ENCODE results near the gene NOD2.

NOD2 gene

GRCh38 chr16:50743581-50744225 lies 50.3 kb downstream of the NOD2 start:
- DNase-seq, result no peak

- DNase-seq, result no peak
Observed at GRCh38 chr16:50744881-50745280, 51.5 kb downstream of the NOD2 start.

GRCh38 chr16:50745940-50746339 lies 52.5 kb downstream of the NOD2 start:
- DNase-seq, result no peak

- peak in 1 of 14 donors; percentile 2 for DNase-seq
Observed at GRCh38 chr16:50747207-50747956, 54.0 kb downstream of the NOD2 start.

- DNase-seq, result no peak
Observed at GRCh38 chr16:50751528-50751927, 58.1 kb downstream of the NOD2 start.

- DNase-seq, result no peak
Observed at GRCh38 chr16:50752471-50753235, 59.2 kb downstream of the NOD2 start.

GRCh38 chr16:50756473-50756872 lies 63.1 kb downstream of the NOD2 start:
- no peak for DNase-seq

- DNase-seq, result no peak
Observed at GRCh38 chr16:50761267-50761666, 67.9 kb downstream of the NOD2 start.

GRCh38 chr16:50762241-50762640 lies 68.8 kb downstream of the NOD2 start:
- no peak for DNase-seq

- no peak for DNase-seq
Observed at GRCh38 chr16:50763211-50763610, 69.8 kb downstream of the NOD2 start.

- no peak for DNase-seq
Observed at GRCh38 chr16:50765260-50765659, 71.9 kb downstream of the NOD2 start.

- no peak for DNase-seq
Observed at GRCh38 chr16:50765861-50766260, 72.5 kb downstream of the NOD2 start.

GRCh38 chr16:50767197-50767596 lies 73.8 kb downstream of the NOD2 start:
- DNase-seq, result no peak

GRCh38 chr16:50771366-50771765 lies 78.0 kb downstream of the NOD2 start:
- no peak for DNase-seq

GRCh38 chr16:50774405-50774804 lies 81.0 kb downstream of the NOD2 start:
- DNase-seq, result no peak

- DNase-seq, result no peak
Observed at GRCh38 chr16:50774960-50775359, 81.6 kb downstream of the NOD2 start.

GRCh38 chr16:50776037-50776436 lies 82.6 kb downstream of the NOD2 start:
- DNase-seq, result no peak

GRCh38 chr16:50778284-50779163 lies 85.1 kb downstream of the NOD2 start:
- no peak for DNase-seq

GRCh38 chr16:50781043-50781442 lies 87.6 kb downstream of the NOD2 start:
- DNase-seq, result no peak

GRCh38 chr16:50781518-50781917 lies 88.1 kb downstream of the NOD2 start:
- no peak for DNase-seq
